Measurements from ENCODE around the gene IDI1. TPM values are rescaled to one million over a fixed set of nuclear protein-coding genes. Genes with fewer than 3 reads are reported as not detected.

The IDI1 gene
- total and polyA plus RNA-seq, 4 donors: 78.8 to 264 (median 109) TPM

- H3K9ac ChIP-seq (ENCODE audit: low read depth in 1 of 2, low read length in 2 of 2): no peak overlapping the region
- peaks cover 0 to 9% (median 5%) of the 10 kb centered on the region in 4 donors for H3K36me3 ChIP-seq (ENCODE audit: control insufficient read depth in 4 of 4, insufficient read depth in 3 of 4, low read depth in 1 of 4, low read length in 3 of 4)
- no peaks in the 10 kb centered on the region for H3K9me3 ChIP-seq (ENCODE audit: control insufficient read depth in 4 of 4, low read length in 3 of 4)
- TF ChIP-seq GABPA (IDR thresholded peaks at IDR 0.05 in 1 of 2, conservative IDR thresholded peaks at IDR 0.05 in 1 of 2) (no peak), RXRA (IDR thresholded peaks at IDR 0.05) (no peak), EGR1 (IDR thresholded peaks at IDR 0.05; ENCODE audit: low read depth in 2 of 2) (no peak), FOXA1 (IDR thresholded peaks at IDR 0.05) (no peak), ZBTB33 (IDR thresholded peaks at IDR 0.05) (no peak), TAF1 (conservative IDR thresholded peaks at IDR 0.05) (no peak), MAX (IDR thresholded peaks at IDR 0.05) (no peak)
- TF ChIP-seq, protein P1, sequence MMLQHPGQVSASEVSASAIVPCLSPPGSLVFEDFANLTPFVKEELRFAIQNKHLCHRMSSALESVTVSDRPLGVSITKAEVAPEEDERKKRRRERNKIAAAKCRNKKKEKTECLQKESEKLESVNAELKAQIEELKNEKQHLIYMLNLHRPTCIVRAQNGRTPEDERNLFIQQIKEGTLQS (IDR thresholded peaks at IDR 0.05): no peak
- TF ChIP-seq, protein P2, sequence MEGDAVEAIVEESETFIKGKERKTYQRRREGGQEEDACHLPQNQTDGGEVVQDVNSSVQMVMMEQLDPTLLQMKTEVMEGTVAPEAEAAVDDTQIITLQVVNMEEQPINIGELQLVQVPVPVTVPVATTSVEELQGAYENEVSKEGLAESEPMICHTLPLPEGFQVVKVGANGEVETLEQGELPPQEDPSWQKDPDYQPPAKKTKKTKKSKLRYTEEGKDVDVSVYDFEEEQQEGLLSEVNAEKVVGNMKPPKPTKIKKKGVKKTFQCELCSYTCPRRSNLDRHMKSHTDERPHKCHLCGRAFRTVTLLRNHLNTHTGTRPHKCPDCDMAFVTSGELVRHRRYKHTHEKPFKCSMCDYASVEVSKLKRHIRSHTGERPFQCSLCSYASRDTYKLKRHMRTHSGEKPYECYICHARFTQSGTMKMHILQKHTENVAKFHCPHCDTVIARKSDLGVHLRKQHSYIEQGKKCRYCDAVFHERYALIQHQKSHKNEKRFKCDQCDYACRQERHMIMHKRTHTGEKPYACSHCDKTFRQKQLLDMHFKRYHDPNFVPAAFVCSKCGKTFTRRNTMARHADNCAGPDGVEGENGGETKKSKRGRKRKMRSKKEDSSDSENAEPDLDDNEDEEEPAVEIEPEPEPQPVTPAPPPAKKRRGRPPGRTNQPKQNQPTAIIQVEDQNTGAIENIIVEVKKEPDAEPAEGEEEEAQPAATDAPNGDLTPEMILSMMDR (IDR thresholded peaks at IDR 0.05; ENCODE audit: low read depth, low read length, missing input control): no peak
- H3K27me3 ChIP-seq (ENCODE audit: control insufficient read depth in 4 of 4, insufficient read depth in 4 of 4, low read length in 3 of 4): no peaks in the 10 kb centered on the region
- DNase-seq (ENCODE audit: low spot score): no peak
- H3K27ac ChIP-seq (ENCODE audit: low read depth in 1 of 2, low read length in 2 of 2): no peak overlapping the region
- WGBS: 97% methylated on average over 12 of the region's 12 CpGs
- H3K4me3 ChIP-seq (ENCODE audit: low read depth in 1 of 3, low read length in 3 of 3): no peak overlapping the region
- no peaks in the 10 kb centered on the region for H3K4me1 ChIP-seq (ENCODE audit: control insufficient read depth in 4 of 4, insufficient read depth in 4 of 4, low read length in 3 of 4)
Observed at GRCh38 chr10:1024103-1024502, 24.8 kb downstream of the IDI1 start.

GRCh38 chr10:1022413-1022812 lies 26.5 kb downstream of the IDI1 start:
- 72% methylated on average over 12 of the region's 12 CpGs for WGBS
- no peak overlapping the region for H3K4me3 ChIP-seq (ENCODE audit: low read depth in 1 of 3, low read length in 3 of 3)
- H3K9me3 ChIP-seq (ENCODE audit: control insufficient read depth in 4 of 4, low read length in 3 of 4): no peaks in the 10 kb centered on the region
- H3K4me1 ChIP-seq (ENCODE audit: control insufficient read depth in 4 of 4, insufficient read depth in 4 of 4, low read length in 3 of 4): no peaks in the 10 kb centered on the region
- peaks cover 3 to 19% (median 13%) of the 10 kb centered on the region in 4 donors for H3K36me3 ChIP-seq (ENCODE audit: control insufficient read depth in 4 of 4, insufficient read depth in 3 of 4, low read depth in 1 of 4, low read length in 3 of 4)
- H3K27ac ChIP-seq (ENCODE audit: low read depth in 1 of 2, low read length in 2 of 2): no peak overlapping the region
- no peak overlapping the region for H3K9ac ChIP-seq (ENCODE audit: low read depth in 1 of 2, low read length in 2 of 2)
- TF ChIP-seq RAD21 (IDR thresholded peaks at IDR 0.05) (peak in 1 of 2 donors; percentile 9), MAX (IDR thresholded peaks at IDR 0.05) (no peak), SP1 (IDR thresholded peaks at IDR 0.05) (no peak), HNF4G (IDR thresholded peaks at IDR 0.05) (no peak), FOXA1 (IDR thresholded peaks at IDR 0.05) (no peak)
- H3K27me3 ChIP-seq (ENCODE audit: control insufficient read depth in 4 of 4, insufficient read depth in 4 of 4, low read length in 3 of 4): no peaks in the 10 kb centered on the region
- DNase-seq (ENCODE audit: low spot score): no peak

- no peak overlapping the region for H3K4me3 ChIP-seq (ENCODE audit: low read depth in 1 of 3, low read length in 3 of 3)
- no peak for DNase-seq (ENCODE audit: low spot score)
- H3K27ac ChIP-seq (ENCODE audit: low read depth in 1 of 2, low read length in 2 of 2): no peak overlapping the region
- H3K27me3 ChIP-seq (ENCODE audit: control insufficient read depth in 4 of 4, insufficient read depth in 4 of 4, low read length in 3 of 4): no peaks in the 10 kb centered on the region
- no peaks in the 10 kb centered on the region for H3K4me1 ChIP-seq (ENCODE audit: control insufficient read depth in 4 of 4, insufficient read depth in 4 of 4, low read length in 3 of 4)
- no peaks in the 10 kb centered on the region for H3K9me3 ChIP-seq (ENCODE audit: control insufficient read depth in 4 of 4, low read length in 3 of 4)
- WGBS: 95% methylated on average over 9 of the region's 9 CpGs
- peaks cover 6 to 34% (median 26%) of the 10 kb centered on the region in 4 donors for H3K36me3 ChIP-seq (ENCODE audit: control insufficient read depth in 4 of 4, insufficient read depth in 3 of 4, low read depth in 1 of 4, low read length in 3 of 4)
- no peak overlapping the region for H3K9ac ChIP-seq (ENCODE audit: low read depth in 1 of 2, low read length in 2 of 2)
- TF ChIP-seq GABPA (IDR thresholded peaks at IDR 0.05 in 1 of 2, conservative IDR thresholded peaks at IDR 0.05 in 1 of 2) (no peak), ZBTB33 (IDR thresholded peaks at IDR 0.05) (no peak), MAX (IDR thresholded peaks at IDR 0.05) (no peak), FOXA2 (IDR thresholded peaks at IDR 0.05) (no peak), RAD21 (IDR thresholded peaks at IDR 0.05) (no peak), HNF4G (IDR thresholded peaks at IDR 0.05) (no peak), JUND (IDR thresholded peaks at IDR 0.05) (no peak), TAF1 (conservative IDR thresholded peaks at IDR 0.05) (no peak), EGR1 (IDR thresholded peaks at IDR 0.05; ENCODE audit: low read depth in 2 of 2) (no peak), YY1 (IDR thresholded peaks at IDR 0.05) (no peak)
- TF ChIP-seq, protein P1 (IDR thresholded peaks at IDR 0.05): no peak
- TF ChIP-seq, protein P3, sequence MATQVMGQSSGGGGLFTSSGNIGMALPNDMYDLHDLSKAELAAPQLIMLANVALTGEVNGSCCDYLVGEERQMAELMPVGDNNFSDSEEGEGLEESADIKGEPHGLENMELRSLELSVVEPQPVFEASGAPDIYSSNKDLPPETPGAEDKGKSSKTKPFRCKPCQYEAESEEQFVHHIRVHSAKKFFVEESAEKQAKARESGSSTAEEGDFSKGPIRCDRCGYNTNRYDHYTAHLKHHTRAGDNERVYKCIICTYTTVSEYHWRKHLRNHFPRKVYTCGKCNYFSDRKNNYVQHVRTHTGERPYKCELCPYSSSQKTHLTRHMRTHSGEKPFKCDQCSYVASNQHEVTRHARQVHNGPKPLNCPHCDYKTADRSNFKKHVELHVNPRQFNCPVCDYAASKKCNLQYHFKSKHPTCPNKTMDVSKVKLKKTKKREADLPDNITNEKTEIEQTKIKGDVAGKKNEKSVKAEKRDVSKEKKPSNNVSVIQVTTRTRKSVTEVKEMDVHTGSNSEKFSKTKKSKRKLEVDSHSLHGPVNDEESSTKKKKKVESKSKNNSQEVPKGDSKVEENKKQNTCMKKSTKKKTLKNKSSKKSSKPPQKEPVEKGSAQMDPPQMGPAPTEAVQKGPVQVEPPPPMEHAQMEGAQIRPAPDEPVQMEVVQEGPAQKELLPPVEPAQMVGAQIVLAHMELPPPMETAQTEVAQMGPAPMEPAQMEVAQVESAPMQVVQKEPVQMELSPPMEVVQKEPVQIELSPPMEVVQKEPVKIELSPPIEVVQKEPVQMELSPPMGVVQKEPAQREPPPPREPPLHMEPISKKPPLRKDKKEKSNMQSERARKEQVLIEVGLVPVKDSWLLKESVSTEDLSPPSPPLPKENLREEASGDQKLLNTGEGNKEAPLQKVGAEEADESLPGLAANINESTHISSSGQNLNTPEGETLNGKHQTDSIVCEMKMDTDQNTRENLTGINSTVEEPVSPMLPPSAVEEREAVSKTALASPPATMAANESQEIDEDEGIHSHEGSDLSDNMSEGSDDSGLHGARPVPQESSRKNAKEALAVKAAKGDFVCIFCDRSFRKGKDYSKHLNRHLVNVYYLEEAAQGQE (IDR thresholded peaks at IDR 0.05): no peak
Observed at GRCh38 chr10:1020958-1021357, 28.0 kb downstream of the IDI1 start.
